Measurements from ENCODE around the gene MIPOL1. TPM values are rescaled to one million over a fixed set of nuclear protein-coding genes. Genes with fewer than 3 reads are reported as not detected.
A peak's percentile ranks its signal among the peaks of the same experiment; 100 is the strongest.

Gene MIPOL1
- total and polyA plus RNA-seq, 4 donors: 0.51 to 6.6 (median 1.9) TPM

DNA sequence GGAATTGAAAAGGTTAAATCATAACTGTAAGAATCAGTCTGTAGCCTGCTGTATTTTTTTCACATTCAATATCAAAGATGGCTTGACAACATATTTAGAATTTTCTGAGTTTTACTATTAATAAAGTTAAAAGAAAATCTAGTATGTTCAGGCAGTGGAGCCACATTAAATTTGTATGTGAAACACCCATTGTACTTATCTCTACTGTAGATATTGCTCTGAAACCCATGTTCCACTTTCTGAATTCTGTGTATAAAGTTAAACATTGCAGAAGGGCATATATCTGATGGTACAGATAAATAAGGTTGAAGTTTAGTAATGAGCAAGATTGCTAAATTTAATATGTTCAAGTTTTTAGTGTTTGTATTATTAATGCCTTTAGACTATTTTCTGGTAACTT, 224.6 kb downstream of the MIPOL1 start:
- H3K27me3 ChIP-seq (ENCODE audit: control insufficient read depth in 4 of 4, insufficient read depth in 4 of 4, low read length in 3 of 4): no peaks in the 10 kb centered on the region
- peak overlapping the region; percentile 56 to 83 for H3K9ac ChIP-seq (ENCODE audit: low read depth in 1 of 2, low read length in 2 of 2)
- no peaks in the 10 kb centered on the region for H3K9me3 ChIP-seq (ENCODE audit: control insufficient read depth in 4 of 4, low read length in 3 of 4)
- no peaks in the 10 kb centered on the region for H3K36me3 ChIP-seq (ENCODE audit: control insufficient read depth in 4 of 4, insufficient read depth in 3 of 4, low read depth in 1 of 4, low read length in 3 of 4)
- H3K4me1 ChIP-seq (ENCODE audit: control insufficient read depth in 4 of 4, insufficient read depth in 4 of 4, low read length in 3 of 4): peaks cover 0 to 5% (median 2%) of the 10 kb centered on the region in 4 donors
- H3K4me3 ChIP-seq (ENCODE audit: low read depth in 1 of 3, low read length in 3 of 3): peak overlapping the region in 1 of 3 donors; percentile 23
- H3K27ac ChIP-seq (ENCODE audit: low read depth in 1 of 2, low read length in 2 of 2): peak overlapping the region; percentile 30 to 77
- TF ChIP-seq HNF4A (conservative IDR thresholded peaks at IDR 0.05) (no peak), GABPA (IDR thresholded peaks at IDR 0.05 in 1 of 2, conservative IDR thresholded peaks at IDR 0.05 in 1 of 2) (no peak), EGR1 (IDR thresholded peaks at IDR 0.05; ENCODE audit: low read depth in 2 of 2) (no peak), YY1 (IDR thresholded peaks at IDR 0.05) (no peak), RAD21 (IDR thresholded peaks at IDR 0.05) (no peak)
- TF ChIP-seq, protein P1, sequence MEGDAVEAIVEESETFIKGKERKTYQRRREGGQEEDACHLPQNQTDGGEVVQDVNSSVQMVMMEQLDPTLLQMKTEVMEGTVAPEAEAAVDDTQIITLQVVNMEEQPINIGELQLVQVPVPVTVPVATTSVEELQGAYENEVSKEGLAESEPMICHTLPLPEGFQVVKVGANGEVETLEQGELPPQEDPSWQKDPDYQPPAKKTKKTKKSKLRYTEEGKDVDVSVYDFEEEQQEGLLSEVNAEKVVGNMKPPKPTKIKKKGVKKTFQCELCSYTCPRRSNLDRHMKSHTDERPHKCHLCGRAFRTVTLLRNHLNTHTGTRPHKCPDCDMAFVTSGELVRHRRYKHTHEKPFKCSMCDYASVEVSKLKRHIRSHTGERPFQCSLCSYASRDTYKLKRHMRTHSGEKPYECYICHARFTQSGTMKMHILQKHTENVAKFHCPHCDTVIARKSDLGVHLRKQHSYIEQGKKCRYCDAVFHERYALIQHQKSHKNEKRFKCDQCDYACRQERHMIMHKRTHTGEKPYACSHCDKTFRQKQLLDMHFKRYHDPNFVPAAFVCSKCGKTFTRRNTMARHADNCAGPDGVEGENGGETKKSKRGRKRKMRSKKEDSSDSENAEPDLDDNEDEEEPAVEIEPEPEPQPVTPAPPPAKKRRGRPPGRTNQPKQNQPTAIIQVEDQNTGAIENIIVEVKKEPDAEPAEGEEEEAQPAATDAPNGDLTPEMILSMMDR (IDR thresholded peaks at IDR 0.05; ENCODE audit: low read depth, low read length, missing input control): no peak
- TF ChIP-seq, protein P2, sequence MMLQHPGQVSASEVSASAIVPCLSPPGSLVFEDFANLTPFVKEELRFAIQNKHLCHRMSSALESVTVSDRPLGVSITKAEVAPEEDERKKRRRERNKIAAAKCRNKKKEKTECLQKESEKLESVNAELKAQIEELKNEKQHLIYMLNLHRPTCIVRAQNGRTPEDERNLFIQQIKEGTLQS (IDR thresholded peaks at IDR 0.05): no peak
- DNase-seq (ENCODE audit: low spot score): no peak

DNA sequence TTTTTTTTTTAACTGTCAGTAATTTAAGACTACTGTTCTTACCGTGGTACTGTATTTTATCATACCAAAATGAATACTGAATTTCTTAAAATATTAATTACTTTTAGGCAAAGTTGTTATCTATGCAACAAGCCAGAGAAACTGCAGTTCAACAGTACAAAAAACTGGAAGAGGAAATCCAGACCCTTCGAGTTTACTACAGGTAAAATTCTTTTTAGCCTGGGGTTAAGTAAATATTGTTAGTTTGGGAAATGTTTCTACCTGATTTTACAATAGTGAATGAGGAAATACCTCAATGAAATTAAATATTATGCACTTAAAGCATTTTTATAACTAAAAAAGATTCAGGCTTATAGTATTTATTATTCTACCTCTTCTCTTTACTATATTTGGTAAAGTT, 225.0 kb downstream of the MIPOL1 start:
- WGBS: 28% methylated on average over 2 of the region's 2 CpGs
- peaks cover 0 to 5% (median 2%) of the 10 kb centered on the region in 4 donors for H3K4me1 ChIP-seq (ENCODE audit: control insufficient read depth in 4 of 4, insufficient read depth in 4 of 4, low read length in 3 of 4)
- no peak for DNase-seq (ENCODE audit: low spot score)
- H3K27me3 ChIP-seq (ENCODE audit: control insufficient read depth in 4 of 4, insufficient read depth in 4 of 4, low read length in 3 of 4): no peaks in the 10 kb centered on the region
- peak overlapping the region; percentile 30 to 77 for H3K27ac ChIP-seq (ENCODE audit: low read depth in 1 of 2, low read length in 2 of 2)
- no peaks in the 10 kb centered on the region for H3K9me3 ChIP-seq (ENCODE audit: control insufficient read depth in 4 of 4, low read length in 3 of 4)
- no peak overlapping the region for H3K4me3 ChIP-seq (ENCODE audit: low read depth in 1 of 3, low read length in 3 of 3)
- H3K9ac ChIP-seq (ENCODE audit: low read depth in 1 of 2, low read length in 2 of 2): peak overlapping the region in 1 of 2 donors; percentile 83
- no peaks in the 10 kb centered on the region for H3K36me3 ChIP-seq (ENCODE audit: control insufficient read depth in 4 of 4, insufficient read depth in 3 of 4, low read depth in 1 of 4, low read length in 3 of 4)
- TF ChIP-seq JUND (IDR thresholded peaks at IDR 0.05) (no peak), RXRA (IDR thresholded peaks at IDR 0.05) (peak; percentile 65 to 73), RAD21 (IDR thresholded peaks at IDR 0.05) (peak; percentile 18 to 43), HNF4A (conservative IDR thresholded peaks at IDR 0.05) (peak; percentile 38 to 39), SP1 (IDR thresholded peaks at IDR 0.05) (peak; percentile 27), FOXA2 (IDR thresholded peaks at IDR 0.05) (peak; percentile 26), YY1 (IDR thresholded peaks at IDR 0.05) (no peak)
- TF ChIP-seq, protein P3, sequence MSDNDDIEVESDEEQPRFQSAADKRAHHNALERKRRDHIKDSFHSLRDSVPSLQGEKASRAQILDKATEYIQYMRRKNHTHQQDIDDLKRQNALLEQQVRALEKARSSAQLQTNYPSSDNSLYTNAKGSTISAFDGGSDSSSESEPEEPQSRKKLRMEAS (IDR thresholded peaks at IDR 0.05): peak; percentile 11

DNA sequence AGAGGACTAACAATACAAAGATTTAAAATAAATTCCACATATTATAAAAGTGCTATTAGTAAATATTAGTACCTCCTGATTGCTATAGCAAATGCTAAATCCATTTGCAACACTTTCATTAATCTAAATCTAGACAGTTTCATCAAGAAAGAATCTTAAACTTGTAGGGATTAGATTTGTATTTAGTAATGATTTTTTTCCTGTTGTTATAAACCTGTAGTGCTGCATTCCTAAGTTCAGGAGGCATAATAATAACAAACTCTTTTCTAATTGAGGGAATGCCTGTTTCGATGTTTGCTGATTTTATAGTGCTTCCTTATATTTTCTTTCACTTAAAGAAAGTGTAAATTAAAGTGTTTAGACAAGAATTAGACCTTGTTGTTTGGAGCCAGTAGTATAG, 231.2 kb downstream of the MIPOL1 start:
- no peak overlapping the region for H3K9ac ChIP-seq (ENCODE audit: low read depth in 1 of 2, low read length in 2 of 2)
- H3K4me3 ChIP-seq (ENCODE audit: low read depth in 1 of 3, low read length in 3 of 3): no peak overlapping the region
- H3K27ac ChIP-seq (ENCODE audit: low read depth in 1 of 2, low read length in 2 of 2): no peak overlapping the region
- no peaks in the 10 kb centered on the region for H3K4me1 ChIP-seq (ENCODE audit: control insufficient read depth in 4 of 4, insufficient read depth in 4 of 4, low read length in 3 of 4)
- 85% methylated on average over 1 of the region's 1 CpG for WGBS
- H3K27me3 ChIP-seq (ENCODE audit: control insufficient read depth in 4 of 4, insufficient read depth in 4 of 4, low read length in 3 of 4): no peaks in the 10 kb centered on the region
- H3K9me3 ChIP-seq (ENCODE audit: control insufficient read depth in 4 of 4, low read length in 3 of 4): no peaks in the 10 kb centered on the region
- no peaks in the 10 kb centered on the region for H3K36me3 ChIP-seq (ENCODE audit: control insufficient read depth in 4 of 4, insufficient read depth in 3 of 4, low read depth in 1 of 4, low read length in 3 of 4)
- no peak for DNase-seq (ENCODE audit: low spot score)
- TF ChIP-seq, protein P3 (IDR thresholded peaks at IDR 0.05): no peak
- TF ChIP-seq, protein P4, sequence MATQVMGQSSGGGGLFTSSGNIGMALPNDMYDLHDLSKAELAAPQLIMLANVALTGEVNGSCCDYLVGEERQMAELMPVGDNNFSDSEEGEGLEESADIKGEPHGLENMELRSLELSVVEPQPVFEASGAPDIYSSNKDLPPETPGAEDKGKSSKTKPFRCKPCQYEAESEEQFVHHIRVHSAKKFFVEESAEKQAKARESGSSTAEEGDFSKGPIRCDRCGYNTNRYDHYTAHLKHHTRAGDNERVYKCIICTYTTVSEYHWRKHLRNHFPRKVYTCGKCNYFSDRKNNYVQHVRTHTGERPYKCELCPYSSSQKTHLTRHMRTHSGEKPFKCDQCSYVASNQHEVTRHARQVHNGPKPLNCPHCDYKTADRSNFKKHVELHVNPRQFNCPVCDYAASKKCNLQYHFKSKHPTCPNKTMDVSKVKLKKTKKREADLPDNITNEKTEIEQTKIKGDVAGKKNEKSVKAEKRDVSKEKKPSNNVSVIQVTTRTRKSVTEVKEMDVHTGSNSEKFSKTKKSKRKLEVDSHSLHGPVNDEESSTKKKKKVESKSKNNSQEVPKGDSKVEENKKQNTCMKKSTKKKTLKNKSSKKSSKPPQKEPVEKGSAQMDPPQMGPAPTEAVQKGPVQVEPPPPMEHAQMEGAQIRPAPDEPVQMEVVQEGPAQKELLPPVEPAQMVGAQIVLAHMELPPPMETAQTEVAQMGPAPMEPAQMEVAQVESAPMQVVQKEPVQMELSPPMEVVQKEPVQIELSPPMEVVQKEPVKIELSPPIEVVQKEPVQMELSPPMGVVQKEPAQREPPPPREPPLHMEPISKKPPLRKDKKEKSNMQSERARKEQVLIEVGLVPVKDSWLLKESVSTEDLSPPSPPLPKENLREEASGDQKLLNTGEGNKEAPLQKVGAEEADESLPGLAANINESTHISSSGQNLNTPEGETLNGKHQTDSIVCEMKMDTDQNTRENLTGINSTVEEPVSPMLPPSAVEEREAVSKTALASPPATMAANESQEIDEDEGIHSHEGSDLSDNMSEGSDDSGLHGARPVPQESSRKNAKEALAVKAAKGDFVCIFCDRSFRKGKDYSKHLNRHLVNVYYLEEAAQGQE (IDR thresholded peaks at IDR 0.05): no peak
- no peak for TF ChIP-seq HNF4A (conservative IDR thresholded peaks at IDR 0.05)
- TF ChIP-seq FOXA2 (IDR thresholded peaks at IDR 0.05): no peak
- no peak for TF ChIP-seq NR2F2 (IDR thresholded peaks at IDR 0.05)
- TF ChIP-seq, protein P2 (IDR thresholded peaks at IDR 0.05): no peak
- TF ChIP-seq SP1 (IDR thresholded peaks at IDR 0.05): no peak
- no peak for TF ChIP-seq GABPA (IDR thresholded peaks at IDR 0.05 in 1 of 2, conservative IDR thresholded peaks at IDR 0.05 in 1 of 2)
- no peak for TF ChIP-seq HNF4G (IDR thresholded peaks at IDR 0.05)
- no peak for TF ChIP-seq JUND (IDR thresholded peaks at IDR 0.05)
- TF ChIP-seq, protein P1 (IDR thresholded peaks at IDR 0.05; ENCODE audit: low read depth, low read length, missing input control): no peak
- TF ChIP-seq RXRA (IDR thresholded peaks at IDR 0.05): no peak
- TF ChIP-seq YY1 (IDR thresholded peaks at IDR 0.05): no peak
